Vagina (tissue), 2 donors: Measurements from ENCODE around the gene CSGALNACT2.

Experiments
- CTCF ChIP-seq, 3 experiments: fragments of 450-650 bp in 2 of 3; fragments of 200-600 bp in 1 of 3; sonication (generic) in 1 of 3; IDR thresholded peaks; one replicate each; pipeline ENCODE4 v1.5.1; 2017 to 2019; ENCODE audit warnings: antibody characterized with exemption in 3 of 3, mild to moderate bottlenecking in 2 of 3, moderate library complexity in 2 of 3
- POLR2A ChIP-seq, 2 donors: fragments of 450-650 bp; IDR thresholded peaks; one replicate each; pipeline ENCODE4 v1.6.1; 2017; ENCODE audit warnings: antibody characterized with exemption in 2 of 2, mild to moderate bottlenecking in 2 of 2, moderate library complexity in 2 of 2

GRCh38 chr10:43218951-43219837 lies 80.9 kb downstream of the CSGALNACT2 start:
- TF ChIP-seq POLR2A (IDR thresholded peaks at IDR 0.05) (no peak), CTCF (IDR thresholded peaks at IDR 0.05) (no peak)
